DMS79 (cell line): ENCODE measurements around the gene OR52E2.

Experiments used
- DNase-seq: peaks from one replicate; lab custom pipeline; 2025; lab: John Stamatoyannopoulos, UW

The OR52E2 gene

GRCh38 chr11:5011254-5011653 is 48.2 kb downstream of the OR52E2 start:
- no peak for DNase-seq
